ENCODE data around the gene WDPCP. TPM values are rescaled to one million over a fixed set of nuclear protein-coding genes. Genes with fewer than 3 reads are reported as not detected.

The WDPCP gene
- total and polyA plus RNA-seq, 10 of the 15 experiments (the other 5 are each of a cell fraction or from before 2014, with no cell fraction given): 2.1 to 7.9 (median 4.6) TPM

DNA sequence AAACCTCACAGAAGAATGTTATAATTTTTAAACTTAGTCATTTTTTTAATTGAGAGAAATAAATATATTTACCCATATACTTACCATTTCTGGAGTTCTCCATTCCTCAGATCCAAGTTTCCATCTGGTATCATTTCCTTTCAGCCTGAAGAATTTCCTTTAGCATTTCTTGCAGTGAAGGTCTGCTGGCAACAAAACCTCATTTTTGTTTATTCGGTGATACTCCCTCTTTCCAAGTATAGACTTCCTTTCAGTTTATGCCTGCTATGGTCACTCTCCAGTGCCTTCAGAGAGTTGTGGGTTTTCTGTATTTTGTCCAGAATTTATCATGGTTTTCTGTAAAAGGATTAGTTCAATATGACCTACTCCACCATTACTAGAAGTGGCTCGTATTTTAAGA lies 17.0 kb downstream of the WDPCP start:
- no peaks in the 10 kb centered on the region for H3K79me2 ChIP-seq (ENCODE audit: control insufficient read depth, insufficient read depth, low read length)
- in situ Hi-C loops (cut with MboI) (no loop called here), intact Hi-C loops (cut with micrococcal nuclease; ENCODE audit: unreplicated experiment) (no loop called here)
- ChIA-PET SMC1A (ENCODE audit: uncharacterized antibody, unreplicated experiment) (no interaction called here), RAD21 (ENCODE audit: unreplicated experiment) (no interaction called here), POLR2A (no interaction called here), CTCF (no interaction called here)
- BruUV-seq (replicated peaks): no TSS peak
- no peaks in the 10 kb centered on the region for H4K20me1 ChIP-seq (ENCODE audit: control insufficient read depth, insufficient read depth)
- FAIRE-seq (no peak), DNase-seq (ENCODE audit: low read depth, low spot score) (no peak), ATAC-seq (no peak)
- no peak for TF ChIP-seq JUNB (IDR thresholded peaks at IDR 0.05)
- TF ChIP-seq CBX3 (IDR thresholded peaks at IDR 0.05; ENCODE audit: borderline replicate concordance, low read depth): no peak
- no peak for TF ChIP-seq RCOR1 (conservative IDR thresholded peaks at IDR 0.05; ENCODE audit: low read depth, low read length)
- no peak for TF ChIP-seq ZNF622 (IDR thresholded peaks at IDR 0.05)
- no peak for TF ChIP-seq BRCA1 (IDR thresholded peaks at IDR 0.05; ENCODE audit: low read depth, low read length)
- no peak for TF ChIP-seq SIX5 (IDR thresholded peaks at IDR 0.05; ENCODE audit: low read depth, low read length, severe bottlenecking)
- TF ChIP-seq RELA (IDR thresholded peaks at IDR 0.05; ENCODE audit: borderline replicate concordance, partially characterized antibody): no peak
- TF ChIP-seq, protein P1, sequence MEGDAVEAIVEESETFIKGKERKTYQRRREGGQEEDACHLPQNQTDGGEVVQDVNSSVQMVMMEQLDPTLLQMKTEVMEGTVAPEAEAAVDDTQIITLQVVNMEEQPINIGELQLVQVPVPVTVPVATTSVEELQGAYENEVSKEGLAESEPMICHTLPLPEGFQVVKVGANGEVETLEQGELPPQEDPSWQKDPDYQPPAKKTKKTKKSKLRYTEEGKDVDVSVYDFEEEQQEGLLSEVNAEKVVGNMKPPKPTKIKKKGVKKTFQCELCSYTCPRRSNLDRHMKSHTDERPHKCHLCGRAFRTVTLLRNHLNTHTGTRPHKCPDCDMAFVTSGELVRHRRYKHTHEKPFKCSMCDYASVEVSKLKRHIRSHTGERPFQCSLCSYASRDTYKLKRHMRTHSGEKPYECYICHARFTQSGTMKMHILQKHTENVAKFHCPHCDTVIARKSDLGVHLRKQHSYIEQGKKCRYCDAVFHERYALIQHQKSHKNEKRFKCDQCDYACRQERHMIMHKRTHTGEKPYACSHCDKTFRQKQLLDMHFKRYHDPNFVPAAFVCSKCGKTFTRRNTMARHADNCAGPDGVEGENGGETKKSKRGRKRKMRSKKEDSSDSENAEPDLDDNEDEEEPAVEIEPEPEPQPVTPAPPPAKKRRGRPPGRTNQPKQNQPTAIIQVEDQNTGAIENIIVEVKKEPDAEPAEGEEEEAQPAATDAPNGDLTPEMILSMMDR (IDR thresholded peaks at IDR 0.05 in 2 of 3, conservative IDR thresholded peaks at IDR 0.05 in 1 of 3; ENCODE audit: control insufficient read depth in 2 of 3, extremely low read depth in 1 of 3, insufficient read depth in 1 of 3, low read depth in 3 of 3, low read length in 3 of 3): no peak
- TF ChIP-seq CREM (IDR thresholded peaks at IDR 0.05; ENCODE audit: low read depth): no peak
- TF ChIP-seq, protein P2, sequence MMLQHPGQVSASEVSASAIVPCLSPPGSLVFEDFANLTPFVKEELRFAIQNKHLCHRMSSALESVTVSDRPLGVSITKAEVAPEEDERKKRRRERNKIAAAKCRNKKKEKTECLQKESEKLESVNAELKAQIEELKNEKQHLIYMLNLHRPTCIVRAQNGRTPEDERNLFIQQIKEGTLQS (IDR thresholded peaks at IDR 0.05; ENCODE audit: borderline replicate concordance, extremely low read depth, low read depth, low read length): no peak
- no peak for TF ChIP-seq SPI1 (IDR thresholded peaks at IDR 0.05; ENCODE audit: borderline replicate concordance, insufficient read depth, low read depth, low read length)
- TF ChIP-seq, protein P3, sequence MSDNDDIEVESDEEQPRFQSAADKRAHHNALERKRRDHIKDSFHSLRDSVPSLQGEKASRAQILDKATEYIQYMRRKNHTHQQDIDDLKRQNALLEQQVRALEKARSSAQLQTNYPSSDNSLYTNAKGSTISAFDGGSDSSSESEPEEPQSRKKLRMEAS (IDR thresholded peaks at IDR 0.05; ENCODE audit: low read depth, low read length): no peak
- TF ChIP-seq EGR1 (IDR thresholded peaks at IDR 0.05; ENCODE audit: borderline replicate concordance in 1 of 2, low read depth in 2 of 2, low read length in 2 of 2): no peak
- no peak for TF ChIP-seq SREBF2 (IDR thresholded peaks at IDR 0.05; ENCODE audit: low read length)
- H3K9me3 ChIP-seq (replicated peaks; ENCODE audit: control insufficient read depth, insufficient read depth, low read length): peaks cover 11% of the 10 kb centered on the region
- H3K4me2 ChIP-seq (ENCODE audit: control insufficient read depth, insufficient read depth): no peak overlapping the region
- H3K9ac ChIP-seq (ENCODE audit: control insufficient read depth, insufficient read depth, low read length): no peak overlapping the region
- H3K4me1 ChIP-seq (ENCODE audit: control insufficient read depth, insufficient read depth, low read length): no peaks in the 10 kb centered on the region; the same call in 1 of the 2 replicates
- H3K4me3 ChIP-seq: no peak overlapping the region
- no peaks in the 10 kb centered on the region for H3K36me3 ChIP-seq (ENCODE audit: control insufficient read depth in 2 of 2, insufficient read depth in 2 of 2, low read length in 1 of 2)
- H3K27me3 ChIP-seq (replicated peaks in 1 of 2; ENCODE audit: control insufficient read depth in 2 of 2, insufficient read depth in 2 of 2, low read length in 1 of 2): no peaks in the 10 kb centered on the region
- 81% methylated on average over 2 of the region's 2 CpGs for WGBS (ENCODE audit: insufficient coverage, insufficient replicate concordance, low lambda C conversion rate, missing lambda C conversion rate)
- H3K27ac ChIP-seq (ENCODE audit: control insufficient read depth, insufficient read depth): no peak overlapping the region
- no peak overlapping the region for H2AFZ ChIP-seq (ENCODE audit: control insufficient read depth, low read depth, low read length)
